BLaER1 (cell line): Measurements from ENCODE around the gene CACNG1.

Experiments
- H3K27ac ChIP-seq: shearing (Covaris generic); formaldehyde crosslinking; 2 replicates; pipeline ENCODE4 v1.8.1; 2022
- H3K27me3 ChIP-seq: shearing (Covaris generic); formaldehyde crosslinking; 2 replicates; pipeline ENCODE4 v1.8.1; 2022
- H3K36me3 ChIP-seq: shearing (Covaris generic); formaldehyde crosslinking; 2 replicates; pipeline ENCODE4 v1.8.1; 2022
- H3K4me1 ChIP-seq: shearing (Covaris generic); formaldehyde crosslinking; 2 replicates; pipeline ENCODE4 v1.8.1; 2022
- H3K4me2 ChIP-seq: shearing (Covaris generic); formaldehyde crosslinking; 2 replicates; pipeline ENCODE4 v1.8.1; 2022
- H3K4me3 ChIP-seq: shearing (Covaris generic); formaldehyde crosslinking; 2 replicates; pipeline ENCODE4 v1.8.1; 2022
- H3K9ac ChIP-seq: shearing (Covaris generic); formaldehyde crosslinking; 2 replicates; pipeline ENCODE4 v1.8.1; 2022
- H3K9me3 ChIP-seq: shearing (Covaris generic); formaldehyde crosslinking; 2 replicates; pipeline ENCODE4 v1.8.1; 2022
- H4K20me1 ChIP-seq: shearing (Covaris generic); formaldehyde crosslinking; 2 replicates; pipeline ENCODE4 v1.8.1; 2022
- Cebpa-rat ChIP-seq: shearing (Covaris generic); IDR thresholded peaks from 2 replicates; pipeline ENCODE4 v1.8.1; 2022

Gene CACNG1

GRCh38 chr17:67022451-67022810 lies 21.9 kb upstream of the CACNG1 start:
- TF ChIP-seq Cebpa-rat, result no peak
- Histone ChIP-seq H3K9ac (no peak overlapping the region), H3K4me2 (no peak overlapping the region)

DNA sequence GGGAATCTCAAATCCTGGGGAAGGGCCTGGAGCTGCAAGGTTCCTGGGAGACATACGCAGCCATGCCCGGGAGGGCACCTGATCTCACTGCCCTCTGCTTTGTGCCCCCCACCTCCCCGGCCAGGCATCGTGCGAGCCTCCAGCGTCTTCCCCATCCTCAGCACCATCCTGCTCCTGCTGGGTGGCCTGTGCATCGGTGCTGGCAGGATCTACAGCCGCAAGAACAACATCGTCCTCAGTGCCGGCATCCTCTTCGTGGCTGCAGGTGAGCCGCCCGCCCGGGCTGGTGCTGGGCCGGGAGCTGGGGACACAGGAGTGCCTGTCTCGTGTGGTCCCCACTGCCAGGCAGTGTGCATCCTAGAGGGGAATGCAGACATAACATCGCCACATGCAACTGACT lies 19.6 kb upstream of the CACNG1 start:
- Histone ChIP-seq H3K4me2 (no peak overlapping the region), H3K36me3 (0 out of 2 replicates have a peak, but pooled peaks cover 6% of the 10 kb centered on the region), H4K20me1 (no peaks in the 10 kb centered on the region), H3K9me3 (no peaks in the 10 kb centered on the region), H3K4me3 (no peak overlapping the region), H3K27me3 (no peaks in the 10 kb centered on the region), H3K27ac (no peak overlapping the region), H3K9ac (no peak overlapping the region), H3K4me1 (no peaks in the 10 kb centered on the region)
- no peak for TF ChIP-seq Cebpa-rat

More at GRCh38 chr17:67022451-67022810, 21.9 kb upstream of the CACNG1 start:
- no peaks in the 10 kb centered on the region for H3K9me3 ChIP-seq
- H3K4me3 ChIP-seq, result no peak overlapping the region
- no peaks in the 10 kb centered on the region for H3K27me3 ChIP-seq
- H4K20me1 ChIP-seq, result no peaks in the 10 kb centered on the region
- 0 out of 2 replicates have a peak, but pooled peaks cover 6% of the 10 kb centered on the region for H3K36me3 ChIP-seq
- H3K27ac ChIP-seq, result no peak overlapping the region
- H3K4me1 ChIP-seq, result peaks cover 7% of the 10 kb centered on the region; the same call in 1 of the 2 replicates

- no peak overlapping the region for H3K4me3 ChIP-seq
- H3K4me2 ChIP-seq, result no peak overlapping the region
- TF ChIP-seq Cebpa-rat, result no peak
- no peak overlapping the region for H3K9ac ChIP-seq
- H3K9me3 ChIP-seq, result no peaks in the 10 kb centered on the region
- H4K20me1 ChIP-seq, result no peaks in the 10 kb centered on the region
- H3K27ac ChIP-seq, result no peak overlapping the region
- 0 out of 2 replicates have a peak, but pooled peaks cover 6% of the 10 kb centered on the region for H3K36me3 ChIP-seq
- H3K27me3 ChIP-seq, result no peaks in the 10 kb centered on the region
- no peaks in the 10 kb centered on the region for H3K4me1 ChIP-seq
Observed at GRCh38 chr17:67025216-67025792, 19.1 kb upstream of the CACNG1 start.

GRCh38 chr17:67026341-67026740 lies 18.0 kb upstream of the CACNG1 start:
- Histone ChIP-seq H4K20me1 (no peaks in the 10 kb centered on the region), H3K36me3 (0 out of 2 replicates have a peak, but pooled peaks cover 3% of the 10 kb centered on the region), H3K27ac (no peak overlapping the region), H3K4me3 (no peak overlapping the region), H3K9ac (no peak overlapping the region), H3K4me1 (no peaks in the 10 kb centered on the region), H3K9me3 (no peaks in the 10 kb centered on the region), H3K4me2 (no peak overlapping the region), H3K27me3 (no peaks in the 10 kb centered on the region)
- no peak for TF ChIP-seq Cebpa-rat

GRCh38 chr17:67027031-67027628 lies 17.2 kb upstream of the CACNG1 start:
- Histone ChIP-seq H3K36me3 (no peaks in the 10 kb centered on the region), H4K20me1 (no peaks in the 10 kb centered on the region), H3K4me1 (no peaks in the 10 kb centered on the region), H3K4me3 (no peak overlapping the region), H3K9me3 (no peaks in the 10 kb centered on the region), H3K27me3 (no peaks in the 10 kb centered on the region), H3K27ac (no peak overlapping the region), H3K9ac (no peak overlapping the region), H3K4me2 (no peak overlapping the region)
- TF ChIP-seq Cebpa-rat, result no peak

GRCh38 chr17:67030641-67031040 lies 13.7 kb upstream of the CACNG1 start:
- no peaks in the 10 kb centered on the region for H3K36me3 ChIP-seq
- H3K4me2 ChIP-seq, result no peak overlapping the region
- no peak for TF ChIP-seq Cebpa-rat
- no peak overlapping the region for H3K4me3 ChIP-seq
- no peaks in the 10 kb centered on the region for H3K9me3 ChIP-seq
- no peaks in the 10 kb centered on the region for H3K4me1 ChIP-seq
- no peaks in the 10 kb centered on the region for H3K27me3 ChIP-seq
- H3K27ac ChIP-seq, result no peak overlapping the region
- H4K20me1 ChIP-seq, result no peaks in the 10 kb centered on the region
- no peak overlapping the region for H3K9ac ChIP-seq

DNA sequence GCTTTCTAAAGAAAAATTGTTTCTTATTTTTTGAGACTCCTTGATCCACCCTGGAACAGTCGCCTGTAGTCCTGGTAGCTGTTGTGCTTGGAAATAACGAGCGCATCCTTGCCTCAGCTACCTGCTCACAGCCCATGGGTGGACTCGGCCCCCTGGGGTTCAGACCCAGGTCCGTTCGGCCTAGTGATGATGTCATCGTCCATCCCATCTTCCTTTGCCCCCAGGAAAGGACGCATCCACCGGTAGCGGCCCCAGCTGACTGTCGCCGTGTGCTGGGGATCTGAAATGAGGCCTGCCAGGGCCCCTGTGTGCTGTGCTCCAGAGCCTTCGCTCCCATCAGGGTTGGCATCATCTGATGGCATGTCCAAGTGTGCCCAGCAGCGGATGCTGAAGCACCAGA lies 12.0 kb upstream of the CACNG1 start:
- H3K9ac ChIP-seq, result no peak overlapping the region
- TF ChIP-seq Cebpa-rat, result no peak
- no peak overlapping the region for H3K27ac ChIP-seq
- no peak overlapping the region for H3K4me2 ChIP-seq
- H3K4me1 ChIP-seq, result no peaks in the 10 kb centered on the region
- H4K20me1 ChIP-seq, result no peaks in the 10 kb centered on the region
- no peaks in the 10 kb centered on the region for H3K36me3 ChIP-seq
- H3K4me3 ChIP-seq, result no peak overlapping the region
- no peaks in the 10 kb centered on the region for H3K27me3 ChIP-seq
- H3K9me3 ChIP-seq, result no peaks in the 10 kb centered on the region

- no peaks in the 10 kb centered on the region for H3K4me1 ChIP-seq
Observed at GRCh38 chr17:67032985-67033384, 11.4 kb upstream of the CACNG1 start.

GRCh38 chr17:67033613-67034012 lies 10.7 kb upstream of the CACNG1 start:
- Histone ChIP-seq H3K27me3 (no peaks in the 10 kb centered on the region), H4K20me1 (no peaks in the 10 kb centered on the region), H3K4me3 (no peak overlapping the region), H3K9me3 (no peaks in the 10 kb centered on the region), H3K27ac (no peak overlapping the region), H3K4me1 (no peaks in the 10 kb centered on the region), H3K4me2 (no peak overlapping the region), H3K36me3 (no peaks in the 10 kb centered on the region), H3K9ac (no peak overlapping the region)
- TF ChIP-seq Cebpa-rat, result no peak

More at GRCh38 chr17:67032985-67033384, 11.4 kb upstream of the CACNG1 start:
- H3K36me3 ChIP-seq, result no peaks in the 10 kb centered on the region
- H3K27ac ChIP-seq, result no peak overlapping the region
- no peaks in the 10 kb centered on the region for H4K20me1 ChIP-seq
- TF ChIP-seq Cebpa-rat, result no peak
- H3K9me3 ChIP-seq, result no peaks in the 10 kb centered on the region
- H3K4me3 ChIP-seq, result no peak overlapping the region
- H3K27me3 ChIP-seq, result no peaks in the 10 kb centered on the region
- no peak overlapping the region for H3K9ac ChIP-seq
- H3K4me2 ChIP-seq, result no peak overlapping the region

GRCh38 chr17:67035131-67036083 lies 8.9 kb upstream of the CACNG1 start:
- no peak for TF ChIP-seq Cebpa-rat
- no peaks in the 10 kb centered on the region for H3K9me3 ChIP-seq
- no peaks in the 10 kb centered on the region for H4K20me1 ChIP-seq
- H3K36me3 ChIP-seq, result no peaks in the 10 kb centered on the region
- H3K9ac ChIP-seq, result no peak overlapping the region
- no peak overlapping the region for H3K27ac ChIP-seq
- H3K4me1 ChIP-seq, result peaks cover 3% of the 10 kb centered on the region
- H3K4me3 ChIP-seq, result no peak overlapping the region
- H3K4me2 ChIP-seq, result no peak overlapping the region
- H3K27me3 ChIP-seq, result no peaks in the 10 kb centered on the region
